Neural crest cell (in vitro differentiated cells): ENCODE data around the gene PIK3CD. TPM values are rescaled to one million over a fixed set of nuclear protein-coding genes. Genes with fewer than 3 reads are reported as not detected.
A peak's percentile ranks its signal among the peaks of the same experiment; 100 is the strongest.

Experiments
- DNase-seq: peaks from one replicate; pipeline ENCODE4 v3.0.0; 2021; ENCODE audit warnings: low read depth, mixed read lengths, low spot score
- H3K27ac Mint-ChIP-seq: one replicate; pipeline ENCODE4 v1.8.0; 2021; ENCODE audit warnings: mild to moderate bottlenecking, mixed read lengths; ENCODE audit not compliant: unreplicated experiment
- H3K27me3 Mint-ChIP-seq: 2 replicates; pipeline ENCODE4 v1.8.0; 2021; ENCODE audit warnings: low read depth, mild to moderate bottlenecking, mixed read lengths
- H3K36me3 Mint-ChIP-seq: 2 replicates; pipeline ENCODE4 v1.8.0; 2021; ENCODE audit warnings: low read depth, mild to moderate bottlenecking, mixed read lengths
- H3K4me1 Mint-ChIP-seq: 2 replicates; pipeline ENCODE4 v1.8.0; 2021; ENCODE audit warnings: mixed read lengths
- H3K4me3 Mint-ChIP-seq: one replicate; pipeline ENCODE4 v1.8.0; 2021; ENCODE audit warnings: mild to moderate bottlenecking, mixed read lengths
- H3K9me3 Mint-ChIP-seq: 2 replicates; pipeline ENCODE4 v1.8.0; 2021; ENCODE audit warnings: mixed read lengths
- total RNA-seq: library from RNA; stranded (reverse); gene quantifications from 2 replicates; pipeline ENCODE4 v1.2.1, GENCODE V29; 2021
- TF ChIP-seq, protein P1 (sequence below): fragments of 200-600 bp; sonication (generic); conservative IDR thresholded peaks from 2 replicates; pipeline ENCODE4 v1.5.0; 2021; ENCODE audit warnings: antibody characterized with exemption, mild to moderate bottlenecking

Gene PIK3CD
- total RNA-seq, 1 donor from 2014 or later: 1.9 TPM

DNA sequence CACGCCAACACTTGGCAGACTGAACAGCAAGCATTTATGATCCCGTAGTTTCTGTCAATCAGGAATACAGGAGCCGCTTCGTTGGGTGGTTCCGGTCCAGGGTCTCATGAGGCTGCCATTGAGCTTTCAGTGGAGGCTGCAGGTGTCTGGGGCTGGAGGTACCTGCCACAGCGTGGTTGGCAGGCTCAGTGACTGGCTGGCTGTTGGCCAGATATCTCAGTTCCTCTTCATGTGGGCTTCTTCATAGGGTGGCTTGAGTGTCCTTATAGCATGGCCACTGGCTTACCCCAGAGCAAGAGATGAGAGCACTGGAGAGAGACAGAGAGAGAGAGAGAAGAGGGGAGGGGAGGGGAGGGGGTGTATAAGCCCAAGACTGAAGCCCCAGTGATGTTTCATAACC lies 29.3 kb downstream of the PIK3CD start:
- no peak overlapping the region for H3K4me3 Mint-ChIP-seq
- no peak overlapping the region for H3K27ac Mint-ChIP-seq

DNA sequence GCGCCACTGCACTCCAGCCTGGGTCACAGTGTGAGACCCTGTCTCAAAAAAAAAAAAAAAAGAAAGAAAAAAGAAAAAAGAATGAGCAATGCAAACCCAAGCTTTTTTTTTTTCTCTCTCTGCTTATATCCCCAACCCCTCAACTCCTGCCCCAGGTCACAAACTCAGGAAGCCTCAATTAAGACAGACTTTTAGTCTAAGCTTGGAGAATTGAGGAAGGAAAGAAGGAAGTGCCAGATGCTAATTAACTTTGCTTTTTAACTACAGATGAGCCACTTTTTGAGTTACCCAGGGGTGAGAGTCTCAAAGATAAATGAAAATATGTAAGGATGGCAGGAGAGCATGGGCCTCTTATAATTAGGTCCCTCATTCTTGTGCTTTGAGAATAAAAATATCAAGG lies 33.3 kb downstream of the PIK3CD start:
- Mint-ChIP-seq H3K27me3 (peaks cover 36% of the 10 kb centered on the region), H3K4me3 (no peak overlapping the region), H3K9me3 (no peaks in the 10 kb centered on the region), H3K4me1 (peaks cover 17% of the 10 kb centered on the region), H3K36me3 (no peaks in the 10 kb centered on the region), H3K27ac (no peak overlapping the region)
- no peak for DNase-seq
- TF ChIP-seq, protein P1, sequence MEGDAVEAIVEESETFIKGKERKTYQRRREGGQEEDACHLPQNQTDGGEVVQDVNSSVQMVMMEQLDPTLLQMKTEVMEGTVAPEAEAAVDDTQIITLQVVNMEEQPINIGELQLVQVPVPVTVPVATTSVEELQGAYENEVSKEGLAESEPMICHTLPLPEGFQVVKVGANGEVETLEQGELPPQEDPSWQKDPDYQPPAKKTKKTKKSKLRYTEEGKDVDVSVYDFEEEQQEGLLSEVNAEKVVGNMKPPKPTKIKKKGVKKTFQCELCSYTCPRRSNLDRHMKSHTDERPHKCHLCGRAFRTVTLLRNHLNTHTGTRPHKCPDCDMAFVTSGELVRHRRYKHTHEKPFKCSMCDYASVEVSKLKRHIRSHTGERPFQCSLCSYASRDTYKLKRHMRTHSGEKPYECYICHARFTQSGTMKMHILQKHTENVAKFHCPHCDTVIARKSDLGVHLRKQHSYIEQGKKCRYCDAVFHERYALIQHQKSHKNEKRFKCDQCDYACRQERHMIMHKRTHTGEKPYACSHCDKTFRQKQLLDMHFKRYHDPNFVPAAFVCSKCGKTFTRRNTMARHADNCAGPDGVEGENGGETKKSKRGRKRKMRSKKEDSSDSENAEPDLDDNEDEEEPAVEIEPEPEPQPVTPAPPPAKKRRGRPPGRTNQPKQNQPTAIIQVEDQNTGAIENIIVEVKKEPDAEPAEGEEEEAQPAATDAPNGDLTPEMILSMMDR: no peak

More for the DNA sequence above, 29.3 kb downstream of the PIK3CD start:
- no peaks in the 10 kb centered on the region for H3K36me3 Mint-ChIP-seq
- DNase-seq: no peak
- no peaks in the 10 kb centered on the region for H3K9me3 Mint-ChIP-seq
- H3K27me3 Mint-ChIP-seq: peaks cover 4% of the 10 kb centered on the region
- TF ChIP-seq, protein P1: no peak
- H3K4me1 Mint-ChIP-seq: no peaks in the 10 kb centered on the region

DNA sequence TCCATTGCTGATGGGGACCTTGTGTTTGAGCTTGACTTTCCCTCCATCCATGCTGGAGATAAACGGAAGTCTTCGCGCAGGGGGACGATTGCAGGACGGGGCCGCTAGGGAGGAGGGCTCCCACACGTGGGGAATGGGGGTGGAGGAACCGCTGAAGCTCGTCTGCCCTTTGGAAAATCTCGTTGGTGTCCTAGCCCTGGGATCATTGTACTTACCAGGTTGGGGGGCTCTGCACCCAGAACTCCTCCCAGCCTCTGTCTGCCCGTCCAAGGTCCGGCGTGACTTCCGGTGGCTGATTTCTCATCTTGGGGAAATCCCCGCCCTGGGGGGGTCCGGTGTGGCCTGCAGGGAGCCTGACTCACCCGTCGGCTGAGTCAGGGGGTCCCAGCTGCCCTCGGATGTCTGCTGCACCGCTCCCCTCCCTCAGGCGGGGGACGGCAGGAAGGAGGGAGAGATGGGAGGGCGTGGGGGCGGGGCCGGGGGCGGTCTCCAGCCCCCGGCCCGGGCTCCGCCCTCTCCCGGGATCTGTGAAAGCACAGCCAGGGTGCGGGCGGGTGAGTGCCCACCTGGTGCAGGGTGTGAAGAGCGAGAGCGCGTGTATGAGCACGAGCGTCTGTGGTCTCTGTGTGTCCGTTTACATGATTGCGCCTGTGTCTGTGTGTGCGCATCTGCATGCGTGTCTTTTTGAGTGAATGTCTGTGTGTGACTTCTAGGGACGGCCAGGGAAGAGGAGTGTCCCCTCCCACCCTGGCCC lies 35.8 kb downstream of the PIK3CD start:
- peak overlapping the region; percentile 83 for H3K4me3 Mint-ChIP-seq
- H3K36me3 Mint-ChIP-seq: no peaks in the 10 kb centered on the region
- no peak overlapping the region for H3K27ac Mint-ChIP-seq
- peak; percentile 32 for DNase-seq
- TF ChIP-seq, protein P1: peak; percentile 35
- H3K4me1 Mint-ChIP-seq: peaks cover 22% of the 10 kb centered on the region
- H3K27me3 Mint-ChIP-seq: peaks cover 61% of the 10 kb centered on the region
- no peaks in the 10 kb centered on the region for H3K9me3 Mint-ChIP-seq

DNA sequence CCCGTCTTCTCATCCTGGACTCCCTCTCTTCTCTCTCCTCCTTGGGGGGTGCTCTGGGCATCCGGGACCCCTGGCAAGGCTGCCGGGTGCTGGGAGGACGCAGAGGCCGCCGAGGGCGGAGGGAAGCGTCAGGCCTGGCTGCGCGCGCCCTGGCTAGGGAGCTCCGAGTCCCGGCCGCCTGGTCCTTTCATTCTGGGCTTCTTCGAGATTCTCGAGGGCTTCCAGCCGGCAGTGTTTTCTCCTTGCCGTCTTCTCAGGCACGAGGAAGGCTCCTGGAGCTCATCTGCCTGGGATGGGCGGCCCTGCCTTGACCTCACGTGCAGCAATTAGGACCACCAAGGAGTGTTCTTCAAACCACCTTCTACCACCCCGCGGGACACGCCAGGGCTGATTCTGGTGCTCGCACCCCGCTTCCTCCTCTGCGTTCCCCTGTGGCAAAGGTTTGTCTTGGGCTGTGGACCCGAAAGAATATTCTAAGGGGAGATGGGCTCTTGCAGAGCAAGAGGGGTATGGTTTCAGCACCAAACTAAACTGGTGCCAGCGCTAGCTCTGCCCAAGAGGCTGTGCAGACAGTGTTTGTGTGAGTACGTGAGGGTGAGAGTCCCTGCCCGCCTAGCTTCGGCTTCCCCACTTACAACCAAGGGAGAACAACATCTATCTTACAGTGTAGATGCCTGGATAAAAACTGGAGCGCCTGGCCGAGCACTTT lies 36.5 kb downstream of the PIK3CD start:
- no peak overlapping the region for H3K27ac Mint-ChIP-seq
- H3K4me1 Mint-ChIP-seq: peaks cover 22% of the 10 kb centered on the region
- H3K4me3 Mint-ChIP-seq: peak overlapping the region; percentile 83
- DNase-seq: peak; percentile 23
- no peaks in the 10 kb centered on the region for H3K9me3 Mint-ChIP-seq
- no peaks in the 10 kb centered on the region for H3K36me3 Mint-ChIP-seq
- TF ChIP-seq, protein P1: no peak
- H3K27me3 Mint-ChIP-seq: peaks cover 65% of the 10 kb centered on the region

DNA sequence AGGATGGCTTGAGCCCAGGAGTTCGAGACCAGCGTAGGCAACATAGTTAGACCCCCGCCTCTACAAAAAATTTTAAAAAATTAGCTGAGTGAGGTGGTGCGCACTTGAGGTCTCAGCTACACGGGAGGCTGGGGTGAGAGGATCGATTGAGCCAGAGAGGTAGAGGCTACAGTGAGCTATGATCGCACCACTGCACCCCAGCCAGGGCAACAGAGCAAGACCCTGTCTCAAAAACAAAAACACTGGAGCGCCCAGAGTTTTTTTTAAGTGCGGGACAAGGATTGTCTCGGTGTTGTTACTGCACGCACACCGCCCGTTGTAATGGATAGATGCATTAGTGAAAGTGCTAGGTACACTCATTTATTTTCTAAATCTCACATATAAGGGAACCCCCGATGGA lies 37.1 kb downstream of the PIK3CD start:
- TF ChIP-seq, protein P1: no peak
- peak overlapping the region; percentile 83 for H3K4me3 Mint-ChIP-seq
- no peaks in the 10 kb centered on the region for H3K9me3 Mint-ChIP-seq
- peaks cover 22% of the 10 kb centered on the region for H3K4me1 Mint-ChIP-seq
- H3K36me3 Mint-ChIP-seq: no peaks in the 10 kb centered on the region
- H3K27ac Mint-ChIP-seq: no peak overlapping the region
- no peak for DNase-seq
- H3K27me3 Mint-ChIP-seq: peaks cover 67% of the 10 kb centered on the region
